Subcutaneous adipose tissue (tissue), 4 donors: Measurements from ENCODE around the gene LIN28A. TPM values are rescaled to one million over a fixed set of nuclear protein-coding genes. Genes with fewer than 3 reads are reported as not detected.

Source experiments
- CTCF ChIP-seq: fragments of 450-650 bp; IDR thresholded peaks from one replicate; pipeline ENCODE4 v1.5.1; 2016; ENCODE audit warnings: low read depth, mild to moderate bottlenecking, control low read depth, antibody characterized with exemption, moderate library complexity
- total RNA-seq, 4 donors: library from RNA; depleted of rRNA; stranded (reverse); fragments of >200 nt; gene quantifications; one replicate each; pipeline ENCODE4 v1.1.0, GENCODE V29; 2016

LIN28A gene
- total RNA-seq, 4 donors from 2014 or later, result not detected

DNA sequence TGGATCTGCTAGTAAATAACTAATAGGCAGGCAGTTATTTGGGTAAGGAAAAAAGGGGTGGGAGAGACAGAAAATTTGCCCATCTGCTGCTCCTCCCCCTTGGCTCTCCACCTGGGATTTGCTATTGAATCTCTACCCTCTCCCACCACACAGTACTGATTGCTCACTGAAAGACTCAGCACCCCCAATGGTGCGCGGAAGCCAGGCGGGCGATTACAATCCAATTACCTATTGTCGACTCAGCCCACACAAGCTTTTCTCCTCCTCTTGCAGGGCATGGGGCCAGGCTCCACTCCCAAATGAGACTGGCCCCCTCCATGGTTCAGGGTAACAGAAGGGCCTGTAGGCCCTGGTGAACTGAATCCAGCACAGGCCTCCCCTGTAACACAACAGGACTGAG lies 58.9 kb downstream of the LIN28A start:
- TF ChIP-seq CTCF, result no peak

GRCh38 chr1:26470878-26471497 lies 60.4 kb downstream of the LIN28A start:
- TF ChIP-seq CTCF, result no peak

GRCh38 chr1:26471498-26472319 lies 61.1 kb downstream of the LIN28A start:
- no peak for TF ChIP-seq CTCF

DNA sequence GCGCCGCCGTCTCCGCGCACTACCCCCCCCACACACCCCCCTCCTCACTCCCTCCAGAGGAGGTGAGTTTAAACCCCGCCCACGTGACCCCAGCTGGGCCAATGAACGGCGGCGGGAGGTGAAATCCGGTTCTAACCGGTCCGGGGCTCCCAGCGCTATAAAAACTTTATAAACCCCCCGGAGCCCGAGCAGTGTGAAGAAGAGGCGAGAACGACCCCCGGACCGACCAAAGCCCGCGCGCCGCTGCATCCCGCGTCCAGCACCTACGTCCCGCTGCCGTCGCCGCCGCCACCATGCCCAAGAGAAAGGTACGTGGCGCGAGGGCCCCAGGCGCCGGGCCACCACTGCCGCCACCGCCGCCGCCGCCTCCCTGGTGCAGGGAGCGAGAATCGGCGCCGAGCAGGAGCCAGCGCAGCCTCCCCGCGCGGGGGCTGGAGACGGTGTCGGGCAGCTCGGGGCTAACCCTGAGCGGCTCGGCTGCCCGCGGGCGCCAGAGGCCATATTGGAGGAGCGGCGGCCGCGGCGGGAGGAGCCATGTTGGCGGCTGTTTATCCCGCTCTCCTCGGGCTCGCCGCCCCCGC lies 61.8 kb downstream of the LIN28A start, which contains the start of gene HMGN2:
Gene HMGN2, plus strand, starts transcription at position 121 of the 581 bp plus-strand sequence. Its CDS starts 173 bp downstream, at position 294.
- no peak for TF ChIP-seq CTCF

- TF ChIP-seq CTCF, result no peak
Measured at GRCh38 chr1:26472901-26473845, 62.6 kb downstream of the LIN28A start.

- TF ChIP-seq CTCF, result no peak
Measured at GRCh38 chr1:26474818-26475217, 64.2 kb downstream of the LIN28A start.
